H9 (cell line): ENCODE results near the gene KSR1. TPM values are rescaled to one million over a fixed set of nuclear protein-coding genes. Genes with fewer than 3 reads are reported as not detected.

Experiments used
- DNase-seq: peaks from one replicate; pipeline ENCODE4 v3.0.0-alpha.2; 2017
- H2AFZ ChIP-seq: one replicate; pipeline ENCODE4 v1.6.1; 2013; ENCODE audit warnings: mild to moderate bottlenecking, low read length, control low read depth, moderate library complexity
- H2AK5ac ChIP-seq: 2 replicates; pipeline ENCODE4 v1.6.1; 2013; ENCODE audit warnings: low read length, control low read depth, mixed read lengths; ENCODE audit not compliant: insufficient read length
- H2BK120ac ChIP-seq: one replicate; pipeline ENCODE4 v1.6.1; 2013; ENCODE audit warnings: low read depth, mild to moderate bottlenecking, low read length, control low read depth, inconsistent platforms; ENCODE audit not compliant: poor library complexity, severe bottlenecking
- H2BK12ac ChIP-seq: 2 replicates; pipeline ENCODE4 v1.6.1; 2013; ENCODE audit warnings: low read length, control low read depth, mixed read lengths, low read depth; ENCODE audit not compliant: insufficient read length
- H2BK15ac ChIP-seq: 2 replicates; pipeline ENCODE4 v1.6.1; 2013; ENCODE audit warnings: low read depth, low read length, control low read depth
- H2BK20ac ChIP-seq: one replicate; pipeline ENCODE4 v1.6.1; 2013; ENCODE audit warnings: low read depth, mild to moderate bottlenecking, low read length, control low read depth, inconsistent platforms; ENCODE audit not compliant: poor library complexity, severe bottlenecking
- H2BK5ac ChIP-seq: 2 replicates; pipeline ENCODE4 v1.6.1; 2013; ENCODE audit warnings: low read length, control low read depth, mixed read lengths; ENCODE audit not compliant: insufficient read length
- H3K14ac ChIP-seq: 2 replicates; pipeline ENCODE4 v1.6.1; 2013; ENCODE audit warnings: low read length, control low read depth; ENCODE audit not compliant: insufficient read depth
- H3K18ac ChIP-seq: 2 replicates; pipeline ENCODE4 v1.6.1; 2013; ENCODE audit warnings: low read depth, mild to moderate bottlenecking, mixed read lengths, low read length, control low read depth; ENCODE audit not compliant: insufficient read length
- H3K23ac ChIP-seq: 2 replicates; pipeline ENCODE4 v1.6.1; 2013; ENCODE audit warnings: low read length, control low read depth, mixed read lengths, low read depth; ENCODE audit not compliant: insufficient read length
- H3K23me2 ChIP-seq: 2 replicates; pipeline ENCODE4 v1.6.1; 2013; ENCODE audit warnings: low read depth, mild to moderate bottlenecking, mixed read lengths, low read length, control low read depth; ENCODE audit not compliant: insufficient read length, poor library complexity, severe bottlenecking
- H3K27ac ChIP-seq: 2 replicates; pipeline ENCODE4 v1.5.1; 2013; ENCODE audit warnings: low read length, control low read depth, mixed read lengths, low read depth; ENCODE audit not compliant: insufficient read length
- H3K27me3 ChIP-seq: 2 replicates; pipeline ENCODE4 v1.6.1; 2013; ENCODE audit warnings: low read length, control low read depth, inconsistent platforms; ENCODE audit not compliant: insufficient read depth
- H3K4ac ChIP-seq: 2 replicates; pipeline ENCODE4 v1.6.1; 2013; ENCODE audit warnings: low read depth, mild to moderate bottlenecking, control low read depth, inconsistent platforms, low read length, moderate library complexity
- H3K4me1 ChIP-seq: 2 replicates; pipeline ENCODE4 v1.6.1; 2013; ENCODE audit warnings: low read length, control low read depth, inconsistent platforms; ENCODE audit not compliant: insufficient read depth
- H3K4me2 ChIP-seq: 2 replicates; pipeline ENCODE4 v1.6.1; 2013; ENCODE audit warnings: low read length, control low read depth, mixed read lengths; ENCODE audit not compliant: insufficient read length, insufficient read depth
- H3K56ac ChIP-seq: 2 replicates; pipeline ENCODE4 v1.6.1; 2013; ENCODE audit warnings: low read depth, mild to moderate bottlenecking, mixed read lengths, low read length, control low read depth; ENCODE audit not compliant: insufficient read length
- H3K79me1 ChIP-seq: 2 replicates; pipeline ENCODE4 v1.6.1; 2013; ENCODE audit warnings: low read depth, mild to moderate bottlenecking, moderate library complexity, low read length, control low read depth, inconsistent platforms; ENCODE audit not compliant: insufficient read depth, poor library complexity, severe bottlenecking
- H3K79me2 ChIP-seq: 2 replicates; pipeline ENCODE4 v1.6.1; 2013; ENCODE audit warnings: low read length, control low read depth, inconsistent platforms; ENCODE audit not compliant: insufficient read depth
- H3K9ac ChIP-seq: 2 replicates; pipeline ENCODE4 v1.6.1; 2013; ENCODE audit warnings: low read length, control low read depth, mixed read lengths; ENCODE audit not compliant: insufficient read length; ENCODE audit errors: extremely low read depth
- H3K9me3 ChIP-seq: one replicate; pipeline ENCODE4 v1.6.1; 2013; ENCODE audit warnings: low read depth, low read length, inconsistent platforms; ENCODE audit not compliant: control insufficient read depth
- H3T11ph ChIP-seq: one replicate; pipeline ENCODE4 v1.6.1; 2013; ENCODE audit warnings: mild to moderate bottlenecking, low read length, control low read depth, inconsistent platforms
- H4K20me1 ChIP-seq: one replicate; pipeline ENCODE4 v1.6.1; 2013; ENCODE audit not compliant: control insufficient read depth, insufficient read length, insufficient read depth
- H4K5ac ChIP-seq: 2 replicates; pipeline ENCODE4 v1.6.1; 2013; ENCODE audit warnings: low read depth, mild to moderate bottlenecking, mixed read lengths, low read length, control low read depth; ENCODE audit not compliant: insufficient read length
- H4K8ac ChIP-seq: replicated peaks from 2 replicates; pipeline ENCODE4 v1.6.1; 2013; ENCODE audit warnings: low read length, control low read depth, mixed read lengths, low read depth; ENCODE audit not compliant: insufficient read length
- H4K91ac ChIP-seq: 2 replicates; pipeline ENCODE4 v1.6.1; 2013; ENCODE audit warnings: low read depth, mild to moderate bottlenecking, moderate library complexity, mixed read lengths, low read length, control low read depth; ENCODE audit not compliant: insufficient read length
- H3K27ac Mint-ChIP-seq, 3 experiments: 2 replicates in 2 of 3; 3 replicates in 1 of 3; pipeline ENCODE4 v1.8.0; 2020 to 2021; ENCODE audit warnings: mixed read lengths in 3 of 3, mild to moderate bottlenecking in 1 of 3, moderate library complexity in 1 of 3
- H3K27me3 Mint-ChIP-seq: 2 replicates; pipeline ENCODE4 v1.8.0; 2021; ENCODE audit warnings: low read depth, mild to moderate bottlenecking, moderate library complexity, mixed read lengths
- H3K36me3 Mint-ChIP-seq, 3 experiments: 2 replicates in 2 of 3; 3 replicates in 1 of 3; pipeline ENCODE4 v1.8.0; 2020 to 2021; ENCODE audit warnings: low read depth in 3 of 3, mixed read lengths in 3 of 3; ENCODE audit not compliant: insufficient read depth in 1 of 3
- H3K4me1 Mint-ChIP-seq, 2 experiments: 2 replicates each; pipeline ENCODE4 v1.8.0; 2020; ENCODE audit warnings: mixed read lengths in 2 of 2
- H3K4me3 Mint-ChIP-seq, 2 experiments: 2 replicates in 1 of 2; 3 replicates in 1 of 2; pipeline ENCODE4 v1.8.0; 2020 to 2021; ENCODE audit warnings: mild to moderate bottlenecking in 2 of 2, mixed read lengths in 2 of 2, moderate library complexity in 1 of 2
- H3K9me3 Mint-ChIP-seq, 2 experiments: 2 replicates in 1 of 2; 3 replicates in 1 of 2; pipeline ENCODE4 v1.8.0; 2020; ENCODE audit warnings: mild to moderate bottlenecking in 2 of 2, mixed read lengths in 2 of 2, moderate library complexity in 1 of 2
- WGBS: extraction: QIAGEN DNeasy Blood & Tissue Kit; methylation state at CpG from one replicate; pipeline ENCODE4 v1.1.7; 2013; ENCODE audit warnings: missing lambda C conversion rate, low lambda C conversion rate, mixed read lengths; ENCODE audit not compliant: insufficient read length; ENCODE audit errors: extremely low coverage; 5-methylcytosine and 5-hydroxymethylcytosine counted together
- total RNA-seq: library from RNA; stranded (reverse); gene quantifications from 2 replicates; pipeline ENCODE4 v1.2.1, GENCODE V29; 2021
- TF ChIP-seq, protein P1 (sequence below): fragments of 200-600 bp; sonication (generic); conservative IDR thresholded peaks from 3 replicates; pipeline ENCODE4 v1.8.0; 2021; ENCODE audit warnings: antibody characterized with exemption, mild to moderate bottlenecking

The KSR1 gene
- total RNA-seq, 1 experiment from 2014 or later, result 44.9 TPM

DNA sequence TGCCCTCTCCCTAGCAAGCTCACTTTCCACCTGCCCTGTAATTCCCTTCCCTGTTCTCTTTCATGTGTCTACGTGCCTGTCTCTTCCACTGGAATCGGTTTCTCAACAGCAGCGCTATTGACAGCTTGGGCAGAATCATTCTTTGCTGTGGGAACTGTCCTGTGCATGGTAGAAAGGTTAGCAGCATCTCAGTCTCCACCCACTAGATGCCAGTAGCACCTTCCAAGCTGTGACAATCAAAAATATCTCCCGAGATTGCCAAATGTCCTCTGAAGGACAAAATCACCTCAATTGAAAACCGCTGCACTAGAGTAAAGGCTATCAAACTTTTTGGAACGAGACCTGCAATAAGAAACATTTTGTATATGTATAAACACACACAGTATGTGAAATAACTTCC, 41.6 kb upstream of the KSR1 start:
- no peak overlapping the region for H2BK5ac ChIP-seq
- no peaks in the 10 kb centered on the region; the same call in 1 of the 2 replicates for H3K4me1 ChIP-seq
- no peak overlapping the region for H2BK15ac ChIP-seq
- no peak overlapping the region for H3K4me2 ChIP-seq
- H3K4me3 Mint-ChIP-seq, result no peak overlapping the region
- no peak overlapping the region for H3K9ac ChIP-seq
- no peak overlapping the region for H3K56ac ChIP-seq
- no peaks in the 10 kb centered on the region for H3K36me3 Mint-ChIP-seq
- no peak overlapping the region for H2AFZ ChIP-seq
- H3K4me1 Mint-ChIP-seq, result no peaks in the 10 kb centered on the region; a peak in 1 of 4 replicates
- no peak overlapping the region for H3K18ac ChIP-seq
- no peak overlapping the region for H2AK5ac ChIP-seq
- no peak overlapping the region for H4K8ac ChIP-seq
- H3K79me2 ChIP-seq, result no peaks in the 10 kb centered on the region
- no peaks in the 10 kb centered on the region for H3K9me3 ChIP-seq
- TF ChIP-seq, protein P1, sequence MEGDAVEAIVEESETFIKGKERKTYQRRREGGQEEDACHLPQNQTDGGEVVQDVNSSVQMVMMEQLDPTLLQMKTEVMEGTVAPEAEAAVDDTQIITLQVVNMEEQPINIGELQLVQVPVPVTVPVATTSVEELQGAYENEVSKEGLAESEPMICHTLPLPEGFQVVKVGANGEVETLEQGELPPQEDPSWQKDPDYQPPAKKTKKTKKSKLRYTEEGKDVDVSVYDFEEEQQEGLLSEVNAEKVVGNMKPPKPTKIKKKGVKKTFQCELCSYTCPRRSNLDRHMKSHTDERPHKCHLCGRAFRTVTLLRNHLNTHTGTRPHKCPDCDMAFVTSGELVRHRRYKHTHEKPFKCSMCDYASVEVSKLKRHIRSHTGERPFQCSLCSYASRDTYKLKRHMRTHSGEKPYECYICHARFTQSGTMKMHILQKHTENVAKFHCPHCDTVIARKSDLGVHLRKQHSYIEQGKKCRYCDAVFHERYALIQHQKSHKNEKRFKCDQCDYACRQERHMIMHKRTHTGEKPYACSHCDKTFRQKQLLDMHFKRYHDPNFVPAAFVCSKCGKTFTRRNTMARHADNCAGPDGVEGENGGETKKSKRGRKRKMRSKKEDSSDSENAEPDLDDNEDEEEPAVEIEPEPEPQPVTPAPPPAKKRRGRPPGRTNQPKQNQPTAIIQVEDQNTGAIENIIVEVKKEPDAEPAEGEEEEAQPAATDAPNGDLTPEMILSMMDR, result no peak
- H4K5ac ChIP-seq, result no peak overlapping the region
- H3K27ac Mint-ChIP-seq, result no peak overlapping the region
- DNase-seq, result no peak
- H3K14ac ChIP-seq, result no peak overlapping the region
- peaks cover 16% of the 10 kb centered on the region for H3K27me3 Mint-ChIP-seq
- no peaks in the 10 kb centered on the region for H3K27me3 ChIP-seq
- H2BK20ac ChIP-seq, result no peak overlapping the region
- no peak overlapping the region for H2BK12ac ChIP-seq
- H3T11ph ChIP-seq, result no peak overlapping the region
- H3K79me1 ChIP-seq, result no peaks in the 10 kb centered on the region
- no peaks in the 10 kb centered on the region for H3K9me3 Mint-ChIP-seq
- no CpG with 5 or more reads among the region's 6 CpGs for WGBS
- H4K91ac ChIP-seq, result no peak overlapping the region
- H3K27ac ChIP-seq, result no peak overlapping the region
- H4K20me1 ChIP-seq, result no peaks in the 10 kb centered on the region
- H2BK120ac ChIP-seq, result no peak overlapping the region
- H3K23me2 ChIP-seq, result no peaks in the 10 kb centered on the region
- H3K4ac ChIP-seq, result no peak overlapping the region
- H3K23ac ChIP-seq, result no peak overlapping the region
